GM19025 (cell line): ENCODE measurements around the gene LONRF2.
"Not testable (repeated sequence)": the region's sequence is repeated elsewhere in the genome, so short reads cannot be mapped to it uniquely, and the experiment has no call there.

Source experiments
- ATAC-seq: cut with Tn5 transposase; IDR thresholded peaks from one replicate; pipeline ENCODE4 v1.9.1; 2021; ENCODE audit warnings: mild to moderate bottlenecking, low read depth, moderate library complexity; ENCODE audit not compliant: unreplicated experiment

LONRF2 gene

GRCh38 chr2:100321866-100322820, at the start of gene LONRF2:
Gene LONRF2, minus strand, starts transcription at chr2:100322501. Its CDS starts 408 bp downstream, at chr2:100322093.
- no peak for ATAC-seq

DNA sequence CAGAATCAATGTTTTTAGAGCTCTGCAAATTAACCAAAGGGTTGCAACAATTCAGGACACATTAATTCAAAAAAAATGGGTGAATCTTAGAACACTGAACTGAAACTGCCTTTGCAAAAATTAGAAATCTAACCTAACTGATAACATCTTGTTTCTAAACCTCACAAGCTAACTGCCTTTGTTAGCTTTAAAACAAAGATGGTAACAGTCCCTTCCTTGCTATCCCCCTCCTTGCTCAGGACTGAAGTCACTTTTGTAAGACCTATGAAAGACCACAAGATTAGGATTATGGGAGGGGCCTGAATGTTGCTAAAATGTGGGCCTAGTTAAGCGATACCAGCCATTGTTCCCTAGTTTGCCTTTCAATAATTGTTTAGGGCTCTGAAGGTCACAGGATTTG, 44.9 kb upstream of the LONRF2 start:
- ATAC-seq, result no peak

DNA sequence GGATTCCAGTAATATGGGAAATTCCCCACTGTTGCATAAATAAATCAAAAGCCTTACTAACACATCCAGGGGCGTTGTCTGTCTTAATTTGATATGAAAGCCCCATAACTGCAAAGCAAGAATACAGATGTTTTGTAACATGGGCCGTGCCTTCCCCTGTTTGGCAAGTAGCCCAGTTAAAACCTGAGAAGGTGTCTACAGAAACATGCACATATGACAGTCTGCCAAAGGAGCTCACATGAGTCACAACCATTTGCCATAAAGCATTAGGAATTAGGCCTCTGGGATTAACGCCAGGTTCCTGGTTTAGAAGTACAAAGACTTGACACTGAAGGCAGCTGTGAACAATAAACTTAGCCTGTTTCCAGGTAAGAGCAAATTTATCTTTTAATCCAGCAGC, 43.1 kb upstream of the LONRF2 start:
- ATAC-seq, result no peak

GRCh38 chr2:100362269-100362668, 40.0 kb upstream of the LONRF2 start:
- not testable (repeated sequence) for ATAC-seq

DNA sequence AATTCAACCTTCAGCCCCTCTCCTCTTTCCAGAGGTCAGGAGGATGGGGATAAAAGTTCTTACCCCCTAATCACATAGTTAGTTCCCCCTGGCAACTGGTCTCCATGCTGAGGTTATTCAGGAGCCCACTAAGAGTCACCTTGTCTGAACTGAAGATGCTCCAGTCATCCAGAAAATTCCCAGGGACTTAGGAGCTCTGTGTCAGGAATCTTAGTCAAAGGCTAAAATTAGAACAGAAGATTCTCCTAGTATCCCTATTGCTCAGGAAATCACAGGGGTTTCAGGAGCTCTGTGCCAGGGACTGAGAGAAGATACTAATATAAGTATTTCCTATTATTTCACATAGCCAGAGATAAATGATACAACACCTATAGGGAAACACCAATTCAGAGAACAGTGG, 37.3 kb upstream of the LONRF2 start:
- no peak for ATAC-seq

DNA sequence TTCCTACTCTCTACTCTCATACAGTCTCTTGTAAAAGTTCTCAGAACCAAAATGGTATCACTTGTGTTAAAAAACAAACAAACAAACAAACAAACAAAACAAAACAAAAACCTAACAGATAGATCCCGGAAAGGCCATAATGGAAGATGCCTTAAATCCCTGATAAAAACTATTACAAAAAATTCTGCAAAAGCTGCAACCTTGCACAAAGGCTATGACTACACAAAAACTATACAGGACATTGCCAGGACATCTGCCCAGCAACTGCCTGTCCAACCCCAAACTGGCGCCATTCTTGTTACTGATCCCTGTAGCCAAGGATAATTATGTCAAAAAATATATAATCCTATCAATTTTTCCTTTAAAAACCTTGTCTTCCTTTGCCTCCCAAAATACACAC, 36.3 kb upstream of the LONRF2 start:
- no peak for ATAC-seq

DNA sequence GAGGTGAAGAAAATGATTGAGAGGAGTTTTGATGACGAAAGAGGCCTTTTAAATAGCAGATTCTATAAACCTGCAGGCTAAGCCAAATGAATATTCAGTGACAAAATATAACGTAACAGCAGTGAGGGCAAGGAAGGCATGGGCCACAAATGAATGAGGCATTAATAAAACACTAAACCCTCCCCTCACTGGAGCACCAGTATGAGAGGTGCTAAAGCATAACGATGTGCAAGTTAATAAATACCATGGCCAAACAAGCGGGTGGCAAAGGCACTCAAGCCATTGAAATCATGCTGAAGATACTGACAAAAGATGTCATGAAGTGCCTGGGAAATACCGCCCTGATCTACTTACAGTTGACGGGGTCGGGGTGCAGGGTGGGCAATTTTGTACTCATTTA, 30.2 kb upstream of the LONRF2 start:
- ATAC-seq, result no peak

GRCh38 chr2:100350661-100351185, 28.4 kb upstream of the LONRF2 start:
- no peak for ATAC-seq

DNA sequence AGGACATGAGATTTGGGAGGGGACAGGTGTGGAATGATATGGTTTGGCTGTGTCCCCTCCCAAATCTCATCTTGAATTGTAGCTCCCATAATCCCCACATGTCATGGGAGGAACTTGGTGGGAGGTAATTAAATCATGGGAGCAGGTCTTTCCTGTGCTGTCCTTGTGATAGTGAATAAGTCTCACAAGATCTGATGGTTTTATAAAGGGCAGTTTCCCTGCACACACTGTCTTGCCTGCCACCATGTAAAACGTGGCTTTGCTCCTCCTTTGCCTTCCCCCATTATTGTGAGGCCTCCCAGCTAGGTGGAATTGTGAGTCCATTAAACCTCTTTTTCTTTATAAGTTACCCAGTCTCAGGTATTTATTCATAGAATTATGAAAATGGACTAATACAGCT, 22.8 kb upstream of the LONRF2 start:
- ATAC-seq, result not testable (repeated sequence)

DNA sequence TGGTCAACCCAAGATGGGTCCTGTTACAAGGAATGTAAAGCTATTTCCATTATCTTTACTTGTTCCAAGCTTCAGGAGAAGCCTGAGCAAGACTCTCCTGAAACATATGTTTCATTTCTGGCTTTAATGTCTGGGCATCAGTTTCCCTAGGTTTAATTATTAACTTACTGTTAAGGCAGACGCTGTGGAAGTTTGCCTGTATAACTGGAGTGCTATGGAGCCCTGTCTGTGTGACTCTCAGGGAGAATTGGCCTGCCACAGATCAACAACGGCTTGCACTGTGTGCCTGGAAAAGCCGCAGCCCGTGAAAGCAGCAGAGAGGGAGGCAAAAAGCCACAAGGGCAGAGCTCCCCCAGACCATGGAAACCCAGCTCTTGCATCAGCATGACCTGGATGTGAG, 22.1 kb upstream of the LONRF2 start:
- no peak for ATAC-seq

DNA sequence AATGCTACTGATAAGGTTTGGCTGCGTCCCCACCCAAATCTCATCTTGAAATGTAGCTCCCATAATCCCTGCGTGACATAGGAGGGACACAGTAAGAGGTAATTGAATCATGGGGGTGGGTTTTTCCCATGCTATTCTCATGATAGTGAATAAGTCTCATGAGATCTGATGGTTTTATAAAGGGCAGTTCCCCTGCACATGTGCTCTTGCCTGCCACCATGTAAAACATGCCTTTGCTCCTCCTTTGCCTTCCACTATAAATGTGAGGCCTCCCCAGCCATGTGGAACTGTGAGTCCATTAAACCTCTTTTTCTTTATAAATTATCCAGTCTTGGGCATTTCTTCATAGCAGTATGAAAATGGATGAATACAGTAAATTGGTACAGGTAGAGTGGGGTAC, 20.2 kb upstream of the LONRF2 start:
- ATAC-seq, result not testable (repeated sequence)

GRCh38 chr2:100339823-100340222, 17.5 kb upstream of the LONRF2 start:
- ATAC-seq, result no peak

- ATAC-seq, result no peak
These were observed 12.6 kb upstream of the LONRF2 start for GRCh38 chr2:100334929-100335328.

- no peak for ATAC-seq
These were observed 5.4 kb upstream of the LONRF2 start for GRCh38 chr2:100327742-100328141.

DNA sequence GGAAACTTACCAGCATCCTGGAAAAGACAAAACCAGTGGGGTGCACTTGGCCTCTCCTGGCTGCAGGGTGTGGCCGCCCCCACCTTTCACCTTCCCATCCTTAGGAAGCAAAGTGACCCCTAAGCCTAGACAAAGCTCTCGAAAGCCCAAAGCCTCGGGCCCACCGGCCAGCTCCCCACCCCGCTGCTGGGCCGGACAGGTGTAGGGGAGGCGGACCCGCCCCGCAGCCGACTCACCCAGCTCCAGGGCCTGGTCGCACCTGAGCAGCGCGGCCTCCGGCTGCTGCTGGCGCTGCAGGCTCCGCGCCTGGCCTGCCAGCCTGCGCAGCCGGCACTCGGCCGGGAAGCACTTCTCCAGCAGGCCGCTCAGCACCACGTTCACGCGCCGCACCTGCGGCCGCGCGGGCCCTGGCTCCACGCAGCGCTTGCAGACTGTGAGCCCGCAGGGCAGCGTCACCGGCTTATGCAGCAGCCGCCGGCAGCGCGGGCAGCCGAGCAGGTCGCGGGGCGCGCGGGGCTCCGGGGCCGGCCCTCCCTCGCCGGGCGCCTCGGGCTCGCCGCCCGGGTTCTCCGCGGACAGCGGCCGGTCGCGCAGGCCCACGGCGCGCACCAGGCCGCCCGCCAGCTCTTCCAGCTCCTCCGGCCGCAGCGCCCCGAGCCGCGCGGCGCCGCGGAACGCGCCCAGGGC, 979 bp downstream of the LONRF2 start:
- ATAC-seq, result no peak

GRCh38 chr2:100320547-100321178, 1.6 kb downstream of the LONRF2 start:
- no peak for ATAC-seq

DNA sequence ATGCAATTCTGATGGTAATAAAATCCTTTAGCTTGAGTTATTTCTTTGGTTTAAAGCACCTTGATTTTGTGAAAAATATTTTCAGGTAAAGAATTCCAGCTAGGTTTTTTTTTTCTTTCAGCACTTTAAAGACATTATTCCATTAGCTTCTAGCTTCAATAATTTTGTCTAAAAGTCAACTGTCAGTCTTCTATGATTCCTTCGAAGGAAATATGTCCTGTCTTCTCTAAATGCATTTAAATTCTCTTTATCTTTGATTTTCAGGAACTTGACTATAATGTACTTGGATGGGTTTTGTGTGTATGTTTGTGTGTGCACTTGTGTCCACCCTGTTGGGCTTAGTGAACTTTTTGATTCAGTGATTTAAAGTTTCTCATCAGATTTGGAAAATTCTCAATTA, 4.7 kb downstream of the LONRF2 start:
- ATAC-seq, result no peak

DNA sequence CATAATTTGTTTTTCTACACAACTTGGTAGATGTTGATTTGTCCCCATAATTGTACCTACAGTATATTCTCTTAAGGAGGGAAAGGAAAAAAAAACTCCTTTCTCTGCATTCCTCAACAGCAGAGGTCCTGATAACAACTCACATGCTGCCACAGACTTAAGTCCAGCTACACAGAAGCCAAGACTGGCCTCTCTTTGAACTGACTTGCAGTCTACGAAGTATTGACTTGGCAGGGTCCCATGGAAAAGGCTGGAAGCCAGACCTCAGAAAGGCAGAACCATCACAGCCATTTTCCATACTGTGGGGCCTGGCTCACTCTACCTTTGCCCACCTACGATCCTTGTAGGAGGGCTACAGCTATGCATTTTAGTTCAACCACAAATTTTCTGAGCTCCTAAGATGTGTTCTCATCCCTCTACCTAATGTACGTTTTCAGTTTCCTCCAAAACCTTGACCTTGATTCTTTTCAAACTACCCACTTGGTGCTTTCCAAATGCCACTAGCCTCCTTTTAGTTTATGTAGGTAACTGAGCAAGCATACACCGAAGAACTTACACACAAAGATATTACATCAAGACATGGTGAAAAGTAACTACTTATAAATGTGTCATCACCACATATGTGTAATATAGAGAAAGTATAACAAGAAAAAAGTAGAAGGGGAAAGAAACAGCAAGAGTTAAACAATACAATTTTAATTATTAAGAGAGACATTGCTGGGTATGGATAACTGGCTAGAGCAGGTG, 12.2 kb downstream of the LONRF2 start:
- no peak for ATAC-seq

GRCh38 chr2:100309311-100309710, 13.0 kb downstream of the LONRF2 start:
- ATAC-seq, result no peak

- no peak for ATAC-seq
These were observed 18.6 kb downstream of the LONRF2 start for GRCh38 chr2:100303744-100304143.
